Endodermal cell (in vitro differentiated cells): ENCODE measurements around the gene AHSP. TPM values are rescaled to one million over a fixed set of nuclear protein-coding genes. Genes with fewer than 3 reads are reported as not detected.

Experiments used
- DNase-seq: peaks from one replicate; pipeline ENCODE4 v3.0.0-alpha.2; 2017
- H3K27ac ChIP-seq: 2 replicates; pipeline ENCODE4 v1.5.1; 2013; ENCODE audit warnings: mild to moderate bottlenecking, low read depth, low read length, moderate library complexity
- H3K27me3 ChIP-seq: 2 replicates; pipeline ENCODE4 v1.6.1; 2013; ENCODE audit warnings: mild to moderate bottlenecking, low read length, moderate library complexity; ENCODE audit not compliant: insufficient read depth, control insufficient read depth, poor library complexity, severe bottlenecking
- H3K36me3 ChIP-seq: 2 replicates; pipeline ENCODE4 v1.7.0; 2013; ENCODE audit warnings: mild to moderate bottlenecking, low read length, moderate library complexity; ENCODE audit not compliant: control insufficient read depth, insufficient read depth
- H3K4me1 ChIP-seq: one replicate; pipeline ENCODE4 v1.7.0; 2013; ENCODE audit warnings: low read length; ENCODE audit not compliant: control insufficient read depth, insufficient read depth
- H3K4me3 ChIP-seq: 2 replicates; pipeline ENCODE4 v1.5.1; 2013; ENCODE audit warnings: mild to moderate bottlenecking, low read length, moderate library complexity
- H3K9ac ChIP-seq: 2 replicates; pipeline ENCODE4 v1.6.1; 2013; ENCODE audit warnings: mild to moderate bottlenecking, low read length, moderate library complexity; ENCODE audit not compliant: poor library complexity, severe bottlenecking; ENCODE audit errors: extremely low read depth
- H3K9me3 ChIP-seq: 2 replicates; pipeline ENCODE4 v1.6.1; 2013; ENCODE audit warnings: mild to moderate bottlenecking, low read length, moderate library complexity; ENCODE audit not compliant: control insufficient read depth
- H3K27ac Mint-ChIP-seq: 2 replicates; pipeline ENCODE4 v1.8.0; 2020; ENCODE audit warnings: mixed read lengths
- H3K27me3 Mint-ChIP-seq: 2 replicates; pipeline ENCODE4 v1.8.0; 2021; ENCODE audit warnings: mild to moderate bottlenecking, mixed read lengths; ENCODE audit not compliant: insufficient read depth
- H3K36me3 Mint-ChIP-seq: 2 replicates; pipeline ENCODE4 v1.8.0; 2020; ENCODE audit warnings: low read depth, mixed read lengths
- H3K4me1 Mint-ChIP-seq: 2 replicates; pipeline ENCODE4 v1.8.0; 2020; ENCODE audit warnings: mixed read lengths
- H3K4me3 Mint-ChIP-seq: 2 replicates; pipeline ENCODE4 v1.8.0; 2020; ENCODE audit warnings: mild to moderate bottlenecking, moderate library complexity, mixed read lengths
- H3K9me3 Mint-ChIP-seq: 2 replicates; pipeline ENCODE4 v1.8.0; 2020; ENCODE audit warnings: mild to moderate bottlenecking, mixed read lengths
- WGBS, 2 experiments: methylation state at CpG; one replicate each; pipeline versions ENCODE4 v1.1.5 to v1.1.7; 2013; ENCODE audit warnings: missing lambda C conversion rate in 2 of 2, mixed read lengths in 1 of 2; ENCODE audit not compliant: insufficient coverage in 1 of 2, insufficient read length in 1 of 2; 5-methylcytosine and 5-hydroxymethylcytosine counted together
- total RNA-seq, 2 donors: library from RNA; stranded (reverse); fragmentation: NEBNext Ultra II Directional in 1 of 2; extraction: Animal tissue kit (Norgen Biotek cat#: 25700) in 1 of 2; gene quantifications; 2 replicates in 1 of 2; 3 replicates in 1 of 2; pipeline ENCODE4 v1.2.1, GENCODE V29; 2021
- TF ChIP-seq, protein P1 (sequence below): fragments of 200-600 bp; sonication (generic); conservative IDR thresholded peaks from 2 replicates; pipeline ENCODE4 v1.5.0; 2021; ENCODE audit warnings: antibody characterized with exemption, mild to moderate bottlenecking

Gene AHSP
- total RNA-seq, 2 donors from 2014 or later: not detected

GRCh38 chr16:31542763-31543162 is 15.1 kb downstream of the AHSP start:
- no peak overlapping the region for H3K4me3 Mint-ChIP-seq
- no peak overlapping the region for H3K27ac Mint-ChIP-seq
- Histone ChIP-seq H3K27me3 (no peaks in the 10 kb centered on the region), H3K36me3 (no peaks in the 10 kb centered on the region), H3K4me3 (no peak overlapping the region), H3K9ac (no peak overlapping the region), H3K9me3 (peaks cover 23% of the 10 kb centered on the region), H3K27ac (no peak overlapping the region), H3K4me1 (no peaks in the 10 kb centered on the region)
- H3K4me1 Mint-ChIP-seq: no peaks in the 10 kb centered on the region
- WGBS, 2 experiments: 84 to 88% methylated on average over 4 of the region's 4 CpGs
- peaks cover 14% of the 10 kb centered on the region for H3K27me3 Mint-ChIP-seq
- H3K36me3 Mint-ChIP-seq: no peaks in the 10 kb centered on the region
- TF ChIP-seq, protein P1, sequence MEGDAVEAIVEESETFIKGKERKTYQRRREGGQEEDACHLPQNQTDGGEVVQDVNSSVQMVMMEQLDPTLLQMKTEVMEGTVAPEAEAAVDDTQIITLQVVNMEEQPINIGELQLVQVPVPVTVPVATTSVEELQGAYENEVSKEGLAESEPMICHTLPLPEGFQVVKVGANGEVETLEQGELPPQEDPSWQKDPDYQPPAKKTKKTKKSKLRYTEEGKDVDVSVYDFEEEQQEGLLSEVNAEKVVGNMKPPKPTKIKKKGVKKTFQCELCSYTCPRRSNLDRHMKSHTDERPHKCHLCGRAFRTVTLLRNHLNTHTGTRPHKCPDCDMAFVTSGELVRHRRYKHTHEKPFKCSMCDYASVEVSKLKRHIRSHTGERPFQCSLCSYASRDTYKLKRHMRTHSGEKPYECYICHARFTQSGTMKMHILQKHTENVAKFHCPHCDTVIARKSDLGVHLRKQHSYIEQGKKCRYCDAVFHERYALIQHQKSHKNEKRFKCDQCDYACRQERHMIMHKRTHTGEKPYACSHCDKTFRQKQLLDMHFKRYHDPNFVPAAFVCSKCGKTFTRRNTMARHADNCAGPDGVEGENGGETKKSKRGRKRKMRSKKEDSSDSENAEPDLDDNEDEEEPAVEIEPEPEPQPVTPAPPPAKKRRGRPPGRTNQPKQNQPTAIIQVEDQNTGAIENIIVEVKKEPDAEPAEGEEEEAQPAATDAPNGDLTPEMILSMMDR: no peak
- no peak for DNase-seq
- H3K9me3 Mint-ChIP-seq: peaks cover 74% of the 10 kb centered on the region

GRCh38 chr16:31561426-31562233 is 33.9 kb downstream of the AHSP start:
- no peak overlapping the region for H3K27ac ChIP-seq
- Mint-ChIP-seq H3K4me1 (no peaks in the 10 kb centered on the region), H3K36me3 (no peaks in the 10 kb centered on the region), H3K27me3 (peaks cover 27% of the 10 kb centered on the region), H3K9me3 (peaks cover 50% of the 10 kb centered on the region), H3K4me3 (no peak overlapping the region), H3K27ac (no peak overlapping the region)
- no peaks in the 10 kb centered on the region for H3K9me3 ChIP-seq
- H3K36me3 ChIP-seq: no peaks in the 10 kb centered on the region
- WGBS, 2 experiments: 87 to 89% methylated on average over 4 to 7 of the region's 8 CpGs
- H3K4me1 ChIP-seq: no peaks in the 10 kb centered on the region
- no peak overlapping the region for H3K9ac ChIP-seq
- H3K4me3 ChIP-seq: no peak overlapping the region
- TF ChIP-seq, protein P1: no peak
- H3K27me3 ChIP-seq: peaks cover 24% of the 10 kb centered on the region
- no peak for DNase-seq

- Histone ChIP-seq H3K4me3 (peak overlapping the region; percentile 71), H3K36me3 (no peaks in the 10 kb centered on the region), H3K4me1 (no peaks in the 10 kb centered on the region), H3K27ac (no peak overlapping the region), H3K9ac (no peak overlapping the region), H3K9me3 (peaks cover 3% of the 10 kb centered on the region), H3K27me3 (peaks cover 73% of the 10 kb centered on the region)
- peak; percentile 76 for DNase-seq
- Mint-ChIP-seq H3K4me1 (no peaks in the 10 kb centered on the region), H3K9me3 (peaks cover 54% of the 10 kb centered on the region), H3K4me3 (peak overlapping the region; percentile 47), H3K27me3 (peaks cover 76% of the 10 kb centered on the region), H3K27ac (no peak overlapping the region), H3K36me3 (no peaks in the 10 kb centered on the region)
- WGBS, 2 experiments: 10 to 13% methylated on average over 3 to 48 of the region's 49 CpGs
- TF ChIP-seq, protein P1: no peak
Measured at GRCh38 chr16:31568577-31569359, 41.1 kb downstream of the AHSP start.
